ENCODE results near the gene ANKS1A. TPM values are rescaled to one million over a fixed set of nuclear protein-coding genes. Genes with fewer than 3 reads are reported as not detected.

Gene ANKS1A
- total RNA-seq, 1 donor from 2014 or later, result 17.0 TPM

GRCh38 chr6:34920097-34920496 is 31.0 kb downstream of the ANKS1A start:
- H3K27me3 ChIP-seq, result peaks cover 3% of the 10 kb centered on the region
- TF ChIP-seq EZH2 (IDR thresholded peaks at IDR 0.05) (no peak), CTCF (IDR thresholded peaks at IDR 0.05) (no peak), EZH2phosphoT487 (IDR thresholded peaks at IDR 0.05) (no peak)
- no peaks in the 10 kb centered on the region for H3K36me3 ChIP-seq
- H3K36me3 Mint-ChIP-seq, result peaks cover 2% of the 10 kb centered on the region
- no peaks in the 10 kb centered on the region for H3K9me3 Mint-ChIP-seq
- peaks cover 19% of the 10 kb centered on the region for H3K79me2 ChIP-seq (ENCODE audit: low read depth)
- H3K4me3 ChIP-seq, result no peak overlapping the region
- no peak overlapping the region for H3K9ac ChIP-seq
- no peaks in the 10 kb centered on the region for H3K9me3 ChIP-seq (ENCODE audit: low read depth)
- peaks cover 3% of the 10 kb centered on the region for H3K4me1 Mint-ChIP-seq
- H3K27ac Mint-ChIP-seq, result no peak overlapping the region
- no peak overlapping the region for H2AFZ ChIP-seq (replicated peaks)
- no peak for DNase-seq (ENCODE audit: low spot score)
- peaks cover 21% of the 10 kb centered on the region for H4K20me1 ChIP-seq (ENCODE audit: low read depth)
- H3K27me3 Mint-ChIP-seq (ENCODE audit: insufficient read depth, low read depth), result no peaks in the 10 kb centered on the region
- H3K4me1 ChIP-seq, result peaks cover 25% of the 10 kb centered on the region
- H3K27ac ChIP-seq, result no peak overlapping the region
- no peak overlapping the region for H3K4me2 ChIP-seq
- no peak overlapping the region for H3K4me3 Mint-ChIP-seq
- no peaks in the 10 kb centered on the region for H3F3A ChIP-seq (ENCODE audit: low read depth)

GRCh38 chr6:34922177-34922663 is 33.2 kb downstream of the ANKS1A start:
- no peaks in the 10 kb centered on the region for H3K9me3 ChIP-seq (ENCODE audit: low read depth)
- H3K9ac ChIP-seq, result no peak overlapping the region
- peaks cover 6% of the 10 kb centered on the region for H3K4me1 Mint-ChIP-seq
- H3K4me1 ChIP-seq, result peaks cover 28% of the 10 kb centered on the region
- peaks cover 9% of the 10 kb centered on the region for H3F3A ChIP-seq (ENCODE audit: low read depth)
- no peak overlapping the region for H3K4me2 ChIP-seq
- no peaks in the 10 kb centered on the region for H3K9me3 Mint-ChIP-seq
- peaks cover 19% of the 10 kb centered on the region for H3K79me2 ChIP-seq (ENCODE audit: low read depth)
- H3K4me3 Mint-ChIP-seq, result no peak overlapping the region
- peaks cover 24% of the 10 kb centered on the region for H3K27me3 ChIP-seq
- H2AFZ ChIP-seq (replicated peaks), result no peak overlapping the region
- peaks cover 2% of the 10 kb centered on the region for H3K36me3 Mint-ChIP-seq
- TF ChIP-seq CTCF (IDR thresholded peaks at IDR 0.05) (no peak), EZH2phosphoT487 (IDR thresholded peaks at IDR 0.05) (no peak), EZH2 (IDR thresholded peaks at IDR 0.05) (no peak)
- no peak for DNase-seq (ENCODE audit: low spot score)
- no peak overlapping the region for H3K4me3 ChIP-seq
- H3K27ac ChIP-seq, result no peak overlapping the region
- H3K27ac Mint-ChIP-seq, result no peak overlapping the region
- H3K36me3 ChIP-seq, result no peaks in the 10 kb centered on the region
- H3K27me3 Mint-ChIP-seq (ENCODE audit: insufficient read depth, low read depth), result no peaks in the 10 kb centered on the region
- H4K20me1 ChIP-seq (ENCODE audit: low read depth), result peaks cover 39% of the 10 kb centered on the region

- H3K4me1 ChIP-seq, result peaks cover 37% of the 10 kb centered on the region
- H2AFZ ChIP-seq (replicated peaks), result no peak overlapping the region
- H3K4me2 ChIP-seq, result no peak overlapping the region
- Mint-ChIP-seq H3K36me3 (no peaks in the 10 kb centered on the region), H3K27ac (no peak overlapping the region), H3K4me3 (no peak overlapping the region), H3K27me3 (ENCODE audit: insufficient read depth, low read depth) (no peaks in the 10 kb centered on the region), H3K9me3 (no peaks in the 10 kb centered on the region), H3K4me1 (peaks cover 15% of the 10 kb centered on the region)
- H3K27me3 ChIP-seq, result peaks cover 39% of the 10 kb centered on the region
- H3K9ac ChIP-seq, result no peak overlapping the region
- no peaks in the 10 kb centered on the region for H3K9me3 ChIP-seq (ENCODE audit: low read depth)
- peaks cover 7% of the 10 kb centered on the region for H3K79me2 ChIP-seq (ENCODE audit: low read depth)
- no peaks in the 10 kb centered on the region for H3K36me3 ChIP-seq
- DNase-seq (ENCODE audit: low spot score), result no peak
- TF ChIP-seq EZH2 (IDR thresholded peaks at IDR 0.05), result no peak
- H4K20me1 ChIP-seq (ENCODE audit: low read depth), result peaks cover 67% of the 10 kb centered on the region
- peaks cover 23% of the 10 kb centered on the region for H3F3A ChIP-seq (ENCODE audit: low read depth)
- no peak overlapping the region for H3K4me3 ChIP-seq
- H3K27ac ChIP-seq, result no peak overlapping the region
These were observed 36.0 kb downstream of the ANKS1A start for GRCh38 chr6:34924831-34925625.

GRCh38 chr6:34926655-34927054 is 37.6 kb downstream of the ANKS1A start:
- no peak overlapping the region for H3K27ac Mint-ChIP-seq
- H3K4me1 Mint-ChIP-seq, result peaks cover 15% of the 10 kb centered on the region

More at GRCh38 chr6:34926655-34927054, 37.6 kb downstream of the ANKS1A start:
- Histone ChIP-seq H2AFZ (replicated peaks) (no peak overlapping the region), H3K36me3 (no peaks in the 10 kb centered on the region), H3K4me2 (no peak overlapping the region), H3K79me2 (ENCODE audit: low read depth) (peaks cover 7% of the 10 kb centered on the region), H3K9me3 (ENCODE audit: low read depth) (no peaks in the 10 kb centered on the region), H3K27me3 (peaks cover 40% of the 10 kb centered on the region), H3K4me3 (no peak overlapping the region), H4K20me1 (ENCODE audit: low read depth) (peaks cover 73% of the 10 kb centered on the region), H3K9ac (no peak overlapping the region), H3K4me1 (peaks cover 37% of the 10 kb centered on the region), H3K27ac (no peak overlapping the region), H3F3A (ENCODE audit: low read depth) (peaks cover 23% of the 10 kb centered on the region)
- H3K4me3 Mint-ChIP-seq, result no peak overlapping the region
- H3K27me3 Mint-ChIP-seq (ENCODE audit: insufficient read depth, low read depth), result no peaks in the 10 kb centered on the region
- no peaks in the 10 kb centered on the region for H3K36me3 Mint-ChIP-seq
- TF ChIP-seq EZH2phosphoT487 (IDR thresholded peaks at IDR 0.05), result no peak
- TF ChIP-seq EZH2 (IDR thresholded peaks at IDR 0.05), result no peak
- TF ChIP-seq CTCF (IDR thresholded peaks at IDR 0.05), result no peak
- H3K9me3 Mint-ChIP-seq, result no peaks in the 10 kb centered on the region
- DNase-seq (ENCODE audit: low spot score), result no peak

Measured in neural progenitor cell (in vitro differentiated cells).